PC-3 (cell line): ENCODE measurements around the gene EPHA1.
"Not testable (repeated sequence)": the region's sequence is repeated elsewhere in the genome, so short reads cannot be mapped to it uniquely, and the experiment has no call there.

Experiments
- CTCF ChIP-seq: fragments of 300-600 bp; sonication (generic); conservative IDR thresholded peaks from 2 replicates; pipeline ENCODE4 v1.5.1; 2017; ENCODE audit warnings: antibody characterized with exemption, low read depth, mild to moderate bottlenecking, low read length
- EZH2 ChIP-seq: fragments of 300-600 bp; sonication (generic); IDR thresholded peaks from one replicate; pipeline ENCODE4 v1.6.1; 2017; ENCODE audit warnings: antibody characterized with exemption, mild to moderate bottlenecking, low read length; ENCODE audit not compliant: unreplicated experiment
- EZH2phosphoT487 ChIP-seq: fragments of 300-600 bp; sonication (generic); IDR thresholded peaks from 2 replicates; pipeline ENCODE4 v1.6.1; 2018; ENCODE audit warnings: mild to moderate bottlenecking, antibody characterized with exemption, low read length, borderline replicate concordance

GRCh38 chr7:143402233-143402632 is 6.4 kb downstream of the EPHA1 start:
- not testable (repeated sequence) for TF ChIP-seq CTCF, EZH2, EZH2phosphoT487
